ENCODE results near the gene INPP5A. TPM values are rescaled to one million over a fixed set of nuclear protein-coding genes. Genes with fewer than 3 reads are reported as not detected.

INPP5A gene
- total RNA-seq, 1 experiment from 2014 or later: 12.3 TPM

GRCh38 chr10:132705943-132706342, 168.4 kb downstream of the INPP5A start (continued):
- TF ChIP-seq, protein P1, sequence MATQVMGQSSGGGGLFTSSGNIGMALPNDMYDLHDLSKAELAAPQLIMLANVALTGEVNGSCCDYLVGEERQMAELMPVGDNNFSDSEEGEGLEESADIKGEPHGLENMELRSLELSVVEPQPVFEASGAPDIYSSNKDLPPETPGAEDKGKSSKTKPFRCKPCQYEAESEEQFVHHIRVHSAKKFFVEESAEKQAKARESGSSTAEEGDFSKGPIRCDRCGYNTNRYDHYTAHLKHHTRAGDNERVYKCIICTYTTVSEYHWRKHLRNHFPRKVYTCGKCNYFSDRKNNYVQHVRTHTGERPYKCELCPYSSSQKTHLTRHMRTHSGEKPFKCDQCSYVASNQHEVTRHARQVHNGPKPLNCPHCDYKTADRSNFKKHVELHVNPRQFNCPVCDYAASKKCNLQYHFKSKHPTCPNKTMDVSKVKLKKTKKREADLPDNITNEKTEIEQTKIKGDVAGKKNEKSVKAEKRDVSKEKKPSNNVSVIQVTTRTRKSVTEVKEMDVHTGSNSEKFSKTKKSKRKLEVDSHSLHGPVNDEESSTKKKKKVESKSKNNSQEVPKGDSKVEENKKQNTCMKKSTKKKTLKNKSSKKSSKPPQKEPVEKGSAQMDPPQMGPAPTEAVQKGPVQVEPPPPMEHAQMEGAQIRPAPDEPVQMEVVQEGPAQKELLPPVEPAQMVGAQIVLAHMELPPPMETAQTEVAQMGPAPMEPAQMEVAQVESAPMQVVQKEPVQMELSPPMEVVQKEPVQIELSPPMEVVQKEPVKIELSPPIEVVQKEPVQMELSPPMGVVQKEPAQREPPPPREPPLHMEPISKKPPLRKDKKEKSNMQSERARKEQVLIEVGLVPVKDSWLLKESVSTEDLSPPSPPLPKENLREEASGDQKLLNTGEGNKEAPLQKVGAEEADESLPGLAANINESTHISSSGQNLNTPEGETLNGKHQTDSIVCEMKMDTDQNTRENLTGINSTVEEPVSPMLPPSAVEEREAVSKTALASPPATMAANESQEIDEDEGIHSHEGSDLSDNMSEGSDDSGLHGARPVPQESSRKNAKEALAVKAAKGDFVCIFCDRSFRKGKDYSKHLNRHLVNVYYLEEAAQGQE (IDR thresholded peaks at IDR 0.05; ENCODE audit: low read depth): no peak
- TF ChIP-seq CBX3 (IDR thresholded peaks at IDR 0.05; ENCODE audit: low read depth): no peak

GRCh38 chr10:132706701-132707100, 169.1 kb downstream of the INPP5A start:
- H3K4me2 ChIP-seq (ENCODE audit: low read length): no peak overlapping the region
- TF ChIP-seq SRF (IDR thresholded peaks at IDR 0.05; ENCODE audit: low read depth): no peak
- TF ChIP-seq, protein P2, sequence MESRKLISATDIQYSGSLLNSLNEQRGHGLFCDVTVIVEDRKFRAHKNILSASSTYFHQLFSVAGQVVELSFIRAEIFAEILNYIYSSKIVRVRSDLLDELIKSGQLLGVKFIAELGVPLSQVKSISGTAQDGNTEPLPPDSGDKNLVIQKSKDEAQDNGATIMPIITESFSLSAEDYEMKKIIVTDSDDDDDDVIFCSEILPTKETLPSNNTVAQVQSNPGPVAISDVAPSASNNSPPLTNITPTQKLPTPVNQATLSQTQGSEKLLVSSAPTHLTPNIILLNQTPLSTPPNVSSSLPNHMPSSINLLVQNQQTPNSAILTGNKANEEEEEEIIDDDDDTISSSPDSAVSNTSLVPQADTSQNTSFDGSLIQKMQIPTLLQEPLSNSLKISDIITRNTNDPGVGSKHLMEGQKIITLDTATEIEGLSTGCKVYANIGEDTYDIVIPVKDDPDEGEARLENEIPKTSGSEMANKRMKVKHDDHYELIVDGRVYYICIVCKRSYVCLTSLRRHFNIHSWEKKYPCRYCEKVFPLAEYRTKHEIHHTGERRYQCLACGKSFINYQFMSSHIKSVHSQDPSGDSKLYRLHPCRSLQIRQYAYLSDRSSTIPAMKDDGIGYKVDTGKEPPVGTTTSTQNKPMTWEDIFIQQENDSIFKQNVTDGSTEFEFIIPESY (IDR thresholded peaks at IDR 0.05; ENCODE audit: extremely low read depth, insufficient replicate concordance, low read length): no peak
- TF ChIP-seq, protein P1 (IDR thresholded peaks at IDR 0.05; ENCODE audit: low read depth): no peak
- TF ChIP-seq POLR2A (IDR thresholded peaks at IDR 0.05; ENCODE audit: borderline replicate concordance, extremely low read depth, insufficient read depth, insufficient read length): no peak
- TF ChIP-seq SIN3A (IDR thresholded peaks at IDR 0.05; ENCODE audit: low read depth): no peak
- TF ChIP-seq, protein P3, sequence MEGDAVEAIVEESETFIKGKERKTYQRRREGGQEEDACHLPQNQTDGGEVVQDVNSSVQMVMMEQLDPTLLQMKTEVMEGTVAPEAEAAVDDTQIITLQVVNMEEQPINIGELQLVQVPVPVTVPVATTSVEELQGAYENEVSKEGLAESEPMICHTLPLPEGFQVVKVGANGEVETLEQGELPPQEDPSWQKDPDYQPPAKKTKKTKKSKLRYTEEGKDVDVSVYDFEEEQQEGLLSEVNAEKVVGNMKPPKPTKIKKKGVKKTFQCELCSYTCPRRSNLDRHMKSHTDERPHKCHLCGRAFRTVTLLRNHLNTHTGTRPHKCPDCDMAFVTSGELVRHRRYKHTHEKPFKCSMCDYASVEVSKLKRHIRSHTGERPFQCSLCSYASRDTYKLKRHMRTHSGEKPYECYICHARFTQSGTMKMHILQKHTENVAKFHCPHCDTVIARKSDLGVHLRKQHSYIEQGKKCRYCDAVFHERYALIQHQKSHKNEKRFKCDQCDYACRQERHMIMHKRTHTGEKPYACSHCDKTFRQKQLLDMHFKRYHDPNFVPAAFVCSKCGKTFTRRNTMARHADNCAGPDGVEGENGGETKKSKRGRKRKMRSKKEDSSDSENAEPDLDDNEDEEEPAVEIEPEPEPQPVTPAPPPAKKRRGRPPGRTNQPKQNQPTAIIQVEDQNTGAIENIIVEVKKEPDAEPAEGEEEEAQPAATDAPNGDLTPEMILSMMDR (IDR thresholded peaks at IDR 0.05 in 2 of 3, conservative IDR thresholded peaks at IDR 0.05 in 1 of 3; ENCODE audit: borderline replicate concordance in 1 of 3, insufficient read depth in 1 of 3, low read depth in 2 of 3, low read length in 2 of 3): no peak
- no peak for TF ChIP-seq ELF1 (IDR thresholded peaks at IDR 0.05; ENCODE audit: borderline replicate concordance, low read depth)
- no peak for TF ChIP-seq JUND (IDR thresholded peaks at IDR 0.05)
- TF ChIP-seq, protein P4, sequence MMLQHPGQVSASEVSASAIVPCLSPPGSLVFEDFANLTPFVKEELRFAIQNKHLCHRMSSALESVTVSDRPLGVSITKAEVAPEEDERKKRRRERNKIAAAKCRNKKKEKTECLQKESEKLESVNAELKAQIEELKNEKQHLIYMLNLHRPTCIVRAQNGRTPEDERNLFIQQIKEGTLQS (IDR thresholded peaks at IDR 0.05): no peak
- TF ChIP-seq EGR1 (IDR thresholded peaks at IDR 0.05; ENCODE audit: low read depth): no peak
- no peak for TF ChIP-seq FOSL1 (IDR thresholded peaks at IDR 0.05; ENCODE audit: low read depth)
- no peak for TF ChIP-seq CEBPB (IDR thresholded peaks at IDR 0.05; ENCODE audit: low read depth)
- no peak for TF ChIP-seq TCF7L2 (IDR thresholded peaks at IDR 0.05; ENCODE audit: borderline replicate concordance, extremely low read depth, insufficient read depth, insufficient read length)

More at GRCh38 chr10:132706701-132707100, 169.1 kb downstream of the INPP5A start:
- no peaks in the 10 kb centered on the region for H3K27me3 ChIP-seq (ENCODE audit: insufficient read depth, low read length)
- H3K9me2 ChIP-seq (ENCODE audit: insufficient read depth): no peaks in the 10 kb centered on the region
- no peak overlapping the region for H3K9ac ChIP-seq (ENCODE audit: low read length)
- ATAC-seq (no peak), DNase-seq (ENCODE audit: low read depth, low spot score) (no peak)
- ChIA-PET POLR2A (no interaction called here), CTCF (no interaction called here), RAD21 (ENCODE audit: low non-redundant PET in 1 of 2, low total read pairs in 2 of 2, uncharacterized antibody in 2 of 2, unreplicated experiment in 2 of 2) (no interaction called here)
- H3K36me3 ChIP-seq (ENCODE audit: control insufficient read depth in 1 of 2, insufficient read depth in 2 of 2, low read length in 2 of 2): no peaks in the 10 kb centered on the region
- no peak overlapping the region for H3K4me3 ChIP-seq (replicated peaks in 1 of 2; ENCODE audit: low read depth in 1 of 2, low read length in 2 of 2)
- H3K9me3 ChIP-seq (ENCODE audit: control insufficient read depth in 1 of 2, insufficient read depth in 1 of 2, low read depth in 1 of 2, low read length in 2 of 2): no peaks in the 10 kb centered on the region
- no peaks in the 10 kb centered on the region for H3K79me2 ChIP-seq (ENCODE audit: insufficient read depth, low read length)
- H3K27ac ChIP-seq (ENCODE audit: low read depth, low read length): no peak overlapping the region
- H3K4me1 ChIP-seq (ENCODE audit: control insufficient read depth in 1 of 2, insufficient read depth in 2 of 2, low read length in 2 of 2): no peaks in the 10 kb centered on the region
- H2AFZ ChIP-seq (ENCODE audit: low read depth, low read length, poor library complexity, severe bottlenecking): no peak overlapping the region
- no TSS peak for BruUV-seq (replicated peaks)
- H4K20me1 ChIP-seq (ENCODE audit: insufficient read depth): no peaks in the 10 kb centered on the region
- intact Hi-C loops (cut with micrococcal nuclease): no loop called here
